Activated naive CD4-positive, alpha-beta T cell treated with anti-CD3 and anti-CD28 coated beads, Interleukin-2, amount 50 U/mL, for 72 hours (primary cell): ENCODE data around the gene LRRC15. TPM values are rescaled to one million over a fixed set of nuclear protein-coding genes. Genes with fewer than 3 reads are reported as not detected.
A peak's percentile ranks its signal among the peaks of the same experiment; 100 is the strongest.

ENCODE experiments used
- ATAC-seq, 2 donors: fragments of 150-1000 bp; cut with Tn5 transposase; 2 replicates each; pipeline ENCODE4 v1.10.0; 2021; ENCODE audit warnings: mild to moderate bottlenecking in 2 of 2, moderate library complexity in 2 of 2
- DNase-seq, 2 donors: peaks; one replicate each; pipeline ENCODE4 v3.0.0; 2021 to 2022; ENCODE audit warnings: low spot score in 2 of 2
- H3K27ac Mint-ChIP-seq, 2 donors: one replicate each; pipeline ENCODE4 v1.8.0; 2022; ENCODE audit warnings: mild to moderate bottlenecking in 2 of 2, mixed read lengths in 2 of 2
- H3K36me3 Mint-ChIP-seq, 2 donors: one replicate each; pipeline ENCODE4 v1.8.0; 2022; ENCODE audit warnings: mixed read lengths in 2 of 2
- H3K9me3 Mint-ChIP-seq, 2 donors: one replicate each; pipeline ENCODE4 v1.8.0; 2022; ENCODE audit warnings: mixed read lengths in 2 of 2
- total RNA-seq, 2 donors: library from RNA; stranded (reverse); gene quantifications; one replicate each; pipeline ENCODE4 v1.2.3, GENCODE V29; 2022

Gene LRRC15
- total RNA-seq, result not detected

DNA sequence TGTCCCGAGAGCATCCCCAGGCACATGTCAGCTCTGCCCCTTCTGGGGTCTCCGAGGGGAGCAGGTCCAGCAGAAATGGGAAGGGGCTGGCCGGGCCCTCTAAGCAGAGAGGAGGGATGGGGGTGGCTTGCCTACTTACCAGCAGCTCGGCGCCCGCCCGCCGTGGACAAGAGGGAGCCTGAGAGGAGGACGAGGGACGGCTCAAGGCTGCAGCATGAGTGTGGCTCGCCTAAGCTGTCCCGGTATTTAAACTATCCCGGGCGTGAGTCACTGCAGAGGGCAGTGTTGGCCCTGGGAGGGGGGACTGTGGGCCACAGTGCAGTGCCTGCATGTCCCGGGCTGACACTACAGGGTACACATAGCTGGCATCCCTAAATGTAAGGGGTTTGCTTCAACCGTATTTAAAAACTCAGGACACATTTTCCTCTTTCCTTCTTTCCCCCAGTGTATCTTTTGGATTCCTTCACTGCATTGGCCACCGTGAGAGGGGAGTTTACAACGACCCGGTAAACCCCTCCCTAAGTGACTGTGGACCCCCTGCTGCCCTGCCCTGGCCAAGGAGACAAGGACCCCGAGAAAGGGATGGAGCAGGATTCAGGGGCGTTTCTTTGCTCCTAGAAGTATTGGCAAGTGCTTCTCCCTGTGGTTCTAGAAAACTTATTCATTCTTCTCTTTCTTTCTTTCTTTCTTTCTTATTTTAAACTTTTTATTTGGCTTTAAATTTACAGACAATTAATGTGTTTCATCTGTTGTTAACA lies at the start of gene LRRC15:
Gene LRRC15 (minus strand): TSS at position 222 of the 758 bp plus-strand sequence. CDS start 8,700 bp downstream, outside the sequence.
- ATAC-seq, result peak in 1 of 2 donors; percentile 38
- Mint-ChIP-seq H3K9me3 (no peaks in the 10 kb centered on the region), H3K36me3 (no peaks in the 10 kb centered on the region), H3K27ac (no peak within 1 kb of the TSS)
- no peak for DNase-seq

DNA sequence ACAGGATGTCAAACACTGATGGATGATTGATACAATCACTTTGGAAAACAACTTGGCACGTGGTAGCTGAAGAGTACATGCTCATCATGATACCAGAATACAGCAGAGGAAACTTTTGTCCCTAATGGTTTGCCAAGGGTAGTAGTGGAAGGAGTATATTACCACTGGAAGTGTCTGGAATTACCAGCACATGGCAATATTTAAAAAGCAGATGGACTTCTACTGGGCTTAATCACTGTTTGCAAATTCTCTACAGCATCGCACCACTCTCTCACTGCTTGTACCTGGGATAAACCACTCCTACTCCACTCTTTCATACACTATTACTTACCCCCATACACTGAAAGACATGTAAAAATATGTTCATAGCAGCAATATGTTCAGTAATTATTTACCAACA lies 49.1 kb upstream of the LRRC15 start:
- Mint-ChIP-seq H3K36me3 (peaks cover under 1 to 4% of the 10 kb centered on the region in 2 donors), H3K9me3 (no peaks in the 10 kb centered on the region), H3K27ac (no peak overlapping the region)
- ATAC-seq, result no peak
- DNase-seq, result no peak

DNA sequence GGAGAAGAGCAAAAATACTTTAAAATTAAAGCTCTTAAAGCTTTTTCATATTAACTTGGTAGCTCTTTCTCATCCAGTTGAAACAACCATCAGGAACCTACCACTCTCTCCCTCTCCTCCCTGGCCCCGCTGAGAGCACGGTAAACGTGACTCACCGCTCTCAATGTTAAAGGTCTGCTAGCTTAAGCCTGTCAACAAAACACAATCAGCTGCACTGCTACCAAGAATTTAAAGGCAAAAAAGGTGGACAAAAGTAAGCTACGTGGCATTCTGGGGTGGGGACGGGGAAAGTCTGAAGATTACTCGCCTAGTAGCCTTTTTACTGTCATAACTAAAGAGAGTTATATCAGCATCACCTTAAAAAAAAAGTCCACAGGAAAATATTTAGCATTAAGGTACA lies 37.9 kb upstream of the LRRC15 start:
- H3K36me3 Mint-ChIP-seq, result no peaks in the 10 kb centered on the region
- DNase-seq, result no peak
- H3K9me3 Mint-ChIP-seq, result no peaks in the 10 kb centered on the region
- ATAC-seq, result peak; percentile 45 to 53
- peak overlapping the region in 1 of 2 donors; percentile 73 for H3K27ac Mint-ChIP-seq

DNA sequence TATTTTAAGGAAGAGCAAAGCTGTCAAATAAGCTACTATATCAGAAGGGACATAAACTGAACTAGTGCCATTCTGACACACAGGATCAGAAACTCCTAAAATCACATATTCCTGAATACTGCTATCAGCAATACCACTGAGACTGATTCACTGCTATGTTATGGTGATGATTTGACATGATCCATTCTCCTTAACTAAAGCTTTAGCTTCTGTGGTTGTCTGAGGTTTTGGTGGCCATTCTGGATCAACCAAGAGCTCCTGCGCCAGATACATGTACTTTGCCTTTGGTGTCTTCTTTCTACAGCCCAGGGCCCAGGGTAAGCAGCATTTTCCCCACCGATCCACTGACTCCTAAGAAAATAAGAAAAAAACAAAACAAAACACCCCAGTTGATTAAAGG lies 36.2 kb upstream of the LRRC15 start:
- H3K36me3 Mint-ChIP-seq, result no peaks in the 10 kb centered on the region
- H3K9me3 Mint-ChIP-seq, result no peaks in the 10 kb centered on the region
- no peak overlapping the region for H3K27ac Mint-ChIP-seq
- ATAC-seq (no peak), DNase-seq (no peak)

DNA sequence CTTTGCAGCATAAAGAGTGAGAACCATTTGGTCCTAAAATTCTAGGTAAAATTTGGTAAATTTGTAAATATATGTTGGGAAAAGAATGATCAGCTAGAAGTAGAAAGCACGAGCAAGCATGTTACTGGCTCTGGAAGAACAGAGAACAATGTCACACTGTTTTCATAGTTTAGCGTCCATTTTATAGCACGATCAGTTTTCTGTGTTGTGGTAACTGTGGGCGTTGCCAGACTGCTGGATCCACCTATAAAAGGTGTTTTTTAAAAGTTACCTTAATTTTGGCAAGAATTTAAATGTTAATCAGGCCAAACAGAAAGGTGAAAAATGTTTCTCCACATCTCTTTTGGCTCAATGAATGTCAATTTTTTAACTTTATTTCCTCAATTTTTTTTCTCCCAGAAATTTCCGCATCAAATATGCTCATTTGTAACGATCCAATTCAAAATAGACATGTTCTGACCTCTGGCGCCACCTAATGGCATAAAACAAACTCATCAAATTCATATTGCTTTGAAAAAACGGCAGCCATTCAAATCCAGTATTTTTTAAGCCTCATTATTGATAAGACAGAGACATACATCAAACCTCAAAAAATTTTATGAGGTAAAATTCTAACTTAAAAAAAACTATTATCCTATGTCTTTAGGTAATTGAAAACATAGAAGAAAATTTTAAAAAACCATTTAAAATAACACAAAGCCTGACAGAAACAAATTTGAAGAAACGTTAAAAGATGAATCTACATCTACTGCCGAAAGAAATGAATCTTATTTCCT lies 35.0 kb upstream of the LRRC15 start:
- H3K36me3 Mint-ChIP-seq, result no peaks in the 10 kb centered on the region
- no peak overlapping the region for H3K27ac Mint-ChIP-seq
- peak in 1 of 2 donors; percentile 54 for ATAC-seq
- DNase-seq, result peak in 1 of 2 donors; percentile 54
- H3K9me3 Mint-ChIP-seq, result no peaks in the 10 kb centered on the region

DNA sequence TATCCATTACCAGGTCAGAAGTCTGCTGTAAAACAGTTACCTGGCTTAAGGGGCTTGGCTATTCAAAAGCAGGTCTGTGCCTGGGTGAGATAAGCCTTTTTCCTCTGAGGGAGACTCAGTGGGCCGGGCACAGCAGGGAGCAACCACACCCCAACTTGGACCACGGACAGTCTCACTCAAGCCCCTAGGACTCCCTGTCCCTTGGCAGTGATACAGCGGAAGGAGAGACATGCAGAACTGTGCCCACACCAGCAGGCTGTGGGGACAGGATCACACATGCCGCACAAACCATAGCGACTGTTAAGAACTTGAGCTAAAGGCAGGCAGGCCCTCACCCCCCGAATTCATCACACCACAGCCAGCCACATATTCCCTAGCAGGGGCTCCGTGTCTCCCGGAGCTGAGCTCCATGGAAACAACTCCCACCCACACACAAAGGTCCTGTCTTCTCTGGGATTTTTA lies 32.4 kb upstream of the LRRC15 start:
- no peak overlapping the region for H3K27ac Mint-ChIP-seq
- H3K9me3 Mint-ChIP-seq, result no peaks in the 10 kb centered on the region
- H3K36me3 Mint-ChIP-seq, result no peaks in the 10 kb centered on the region
- ATAC-seq (no peak), DNase-seq (no peak)

DNA sequence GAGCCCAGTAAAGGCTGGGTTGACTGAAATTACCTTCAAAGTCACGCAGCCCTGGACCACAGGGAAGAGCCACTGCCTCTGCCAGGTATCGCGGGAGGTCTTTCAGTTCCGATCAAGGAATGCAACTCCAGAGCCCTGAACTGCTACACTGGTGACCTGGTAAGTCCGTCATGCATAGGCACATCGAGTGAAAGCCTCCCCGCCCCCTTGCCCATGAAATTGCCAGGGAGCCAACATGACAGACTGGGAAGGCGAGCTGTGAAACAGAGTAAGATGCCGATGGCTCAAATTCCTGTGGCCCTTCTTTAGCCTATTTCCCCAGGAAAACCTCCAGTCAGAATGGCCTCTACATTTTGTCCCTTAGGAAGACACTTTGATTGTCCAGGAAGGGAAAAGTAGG lies 31.8 kb upstream of the LRRC15 start:
- H3K9me3 Mint-ChIP-seq, result no peaks in the 10 kb centered on the region
- ATAC-seq, result no peak
- H3K27ac Mint-ChIP-seq, result no peak overlapping the region
- DNase-seq, result no peak
- H3K36me3 Mint-ChIP-seq, result no peaks in the 10 kb centered on the region

DNA sequence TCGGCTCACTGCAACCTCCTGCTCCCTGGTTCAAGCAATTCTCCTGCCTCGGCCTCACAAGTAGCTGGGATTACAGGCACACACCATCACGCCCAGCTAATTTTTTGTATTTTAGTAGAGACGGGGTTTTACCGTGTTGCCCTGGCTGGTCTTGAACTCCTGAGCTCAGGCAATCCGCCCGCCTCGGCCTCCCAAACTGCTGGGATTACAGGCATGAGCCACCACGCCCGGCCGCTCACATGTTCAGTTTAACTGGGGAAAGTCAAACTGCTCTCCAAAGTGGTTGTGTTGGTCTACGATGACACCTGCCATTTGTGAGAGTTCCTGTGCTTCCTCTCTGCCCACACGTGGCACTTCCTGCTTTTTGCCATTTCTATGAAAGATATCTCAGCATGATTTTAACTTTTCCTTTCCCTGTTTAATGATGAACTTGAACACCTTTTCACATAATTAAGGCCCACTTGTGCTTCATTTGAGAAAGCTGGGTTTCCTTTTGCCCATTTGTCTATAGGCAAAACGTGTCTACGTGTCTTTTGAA lies 30.4 kb upstream of the LRRC15 start:
- DNase-seq, result no peak
- Mint-ChIP-seq H3K36me3 (no peaks in the 10 kb centered on the region), H3K27ac (peak overlapping the region in 1 of 2 donors; percentile 75), H3K9me3 (no peaks in the 10 kb centered on the region)
- ATAC-seq, result no peak

DNA sequence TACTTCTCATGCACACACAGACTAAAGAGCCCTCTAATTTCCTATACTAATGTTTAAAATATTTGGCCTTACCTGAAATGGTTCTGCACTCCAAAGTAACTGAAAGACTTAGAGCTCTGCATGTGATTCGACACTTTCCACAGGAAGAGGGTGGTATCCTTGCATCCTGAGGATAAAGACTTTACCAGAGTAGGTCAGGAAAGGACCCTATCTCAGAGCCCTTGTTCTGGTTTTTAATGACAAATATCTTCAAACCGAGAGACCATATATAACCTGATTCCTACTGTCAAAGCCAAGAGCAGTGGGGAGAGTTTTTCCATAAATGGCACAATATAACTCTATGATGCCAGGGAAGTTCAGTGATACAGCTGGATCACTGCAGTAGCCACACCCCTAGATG lies 29.6 kb upstream of the LRRC15 start, which contains the start of gene GP5:
Gene GP5 (minus strand): TSS at position 101 of the 400 bp plus-strand sequence. CDS start 984 bp downstream, outside the sequence.
- no peaks in the 10 kb centered on the region for H3K36me3 Mint-ChIP-seq
- H3K27ac Mint-ChIP-seq, result peak within 1 kb of the TSS in 1 of 2 donors; percentile 75
- no peaks in the 10 kb centered on the region for H3K9me3 Mint-ChIP-seq
- ATAC-seq (no peak), DNase-seq (no peak)

DNA sequence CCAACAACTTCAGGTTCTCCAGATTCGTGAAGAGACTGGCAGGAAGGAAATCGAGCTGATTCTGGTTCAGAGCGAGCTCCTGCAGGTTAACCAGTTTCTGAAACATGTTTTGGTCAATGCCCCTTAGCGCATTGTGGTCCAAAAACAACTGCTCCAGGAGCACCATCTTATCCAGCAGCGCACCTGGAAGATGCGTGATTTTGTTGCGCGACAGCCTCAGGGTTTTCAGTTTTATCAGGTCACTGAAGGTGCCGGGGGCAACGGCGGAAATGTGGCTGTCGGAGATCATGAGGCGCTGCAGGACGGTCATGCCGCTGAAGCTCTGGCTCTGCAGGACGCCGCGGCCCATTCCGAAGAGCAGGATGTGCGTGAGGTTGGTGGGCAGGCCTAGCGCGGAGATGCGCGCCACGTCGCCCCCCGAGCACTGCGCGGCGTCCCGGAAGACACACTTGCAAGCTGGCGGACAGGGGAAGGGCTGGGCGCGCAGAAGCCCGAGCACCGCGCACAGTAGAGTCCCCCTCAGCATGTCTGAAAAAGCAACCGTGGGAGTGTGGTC lies 28.3 kb upstream of the LRRC15 start:
- Mint-ChIP-seq H3K27ac (peak overlapping the region in 1 of 2 donors; percentile 45), H3K9me3 (no peaks in the 10 kb centered on the region), H3K36me3 (no peaks in the 10 kb centered on the region)
- peak; percentile 5 to 19 for ATAC-seq
- peak in 1 of 2 donors; percentile 20 for DNase-seq

DNA sequence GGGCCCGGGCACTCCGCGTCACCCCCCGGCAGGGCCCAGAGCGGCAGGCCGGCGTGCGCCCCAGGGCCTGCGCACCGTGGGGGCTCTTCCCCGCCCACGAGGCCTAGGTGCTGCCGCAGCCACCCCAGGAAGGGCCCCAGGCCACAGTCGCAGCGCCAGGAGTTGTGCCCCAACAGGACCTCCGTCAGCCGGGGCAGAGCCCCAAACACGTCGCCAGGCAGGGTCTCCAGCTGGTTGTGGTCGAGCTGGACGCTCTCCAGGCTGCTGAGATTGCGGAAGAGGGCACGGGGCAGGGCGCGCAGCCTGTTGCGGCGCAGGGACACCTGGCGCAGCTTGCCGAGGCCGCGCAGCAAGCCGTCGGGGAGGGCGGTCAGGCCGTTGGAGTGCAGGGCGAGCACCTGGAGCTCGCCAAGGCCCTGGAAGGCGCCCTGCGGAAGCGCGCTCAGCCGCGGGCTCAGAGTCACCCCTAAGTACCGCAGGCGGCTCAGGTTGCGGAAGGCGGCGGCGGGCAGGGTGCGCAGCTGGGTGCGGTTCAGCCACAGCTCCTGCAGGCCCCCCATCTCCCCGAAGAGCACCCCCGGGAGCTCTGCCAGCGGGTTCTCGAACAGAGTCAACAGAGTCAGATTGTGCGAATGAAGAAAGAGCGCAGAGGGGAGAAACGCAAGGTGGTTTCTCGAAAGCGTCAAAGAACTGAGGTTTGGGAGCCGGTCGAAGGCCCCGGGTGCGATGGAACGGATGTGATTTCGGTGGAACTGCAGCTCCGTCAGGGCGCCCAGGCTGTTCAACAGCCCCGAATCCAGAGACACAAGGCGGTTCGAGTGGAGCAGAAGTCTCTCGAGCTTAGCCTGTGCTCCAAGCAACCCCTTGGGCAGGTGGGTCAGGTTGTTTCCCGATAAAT lies 27.6 kb upstream of the LRRC15 start:
- Mint-ChIP-seq H3K9me3 (no peaks in the 10 kb centered on the region), H3K27ac (peak overlapping the region; percentile 45 to 60), H3K36me3 (no peaks in the 10 kb centered on the region)
- DNase-seq (peak; percentile 50 to 62), ATAC-seq (peak; percentile 54 to 58)

DNA sequence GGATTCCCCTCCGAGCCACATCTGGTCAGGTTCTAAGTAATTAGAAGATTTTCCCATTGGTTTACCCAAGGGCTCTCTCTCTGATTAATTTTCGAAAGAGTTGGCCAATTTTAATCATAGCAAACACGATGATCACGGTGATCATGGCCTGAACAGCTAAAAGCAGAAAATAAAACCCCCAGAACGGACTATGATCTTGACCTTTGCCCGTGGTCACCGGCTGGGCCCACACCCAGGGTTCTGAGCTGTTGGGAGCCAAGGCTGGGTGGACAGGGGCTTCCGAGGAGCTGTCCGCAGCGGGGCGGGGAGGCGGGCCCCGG lies 27.0 kb upstream of the LRRC15 start:
- ATAC-seq, result no peak
- Mint-ChIP-seq H3K27ac (peak overlapping the region in 1 of 2 donors; percentile 45), H3K36me3 (no peaks in the 10 kb centered on the region), H3K9me3 (peaks cover 0 to under 1% of the 10 kb centered on the region in 2 donors)
- DNase-seq, result no peak

DNA sequence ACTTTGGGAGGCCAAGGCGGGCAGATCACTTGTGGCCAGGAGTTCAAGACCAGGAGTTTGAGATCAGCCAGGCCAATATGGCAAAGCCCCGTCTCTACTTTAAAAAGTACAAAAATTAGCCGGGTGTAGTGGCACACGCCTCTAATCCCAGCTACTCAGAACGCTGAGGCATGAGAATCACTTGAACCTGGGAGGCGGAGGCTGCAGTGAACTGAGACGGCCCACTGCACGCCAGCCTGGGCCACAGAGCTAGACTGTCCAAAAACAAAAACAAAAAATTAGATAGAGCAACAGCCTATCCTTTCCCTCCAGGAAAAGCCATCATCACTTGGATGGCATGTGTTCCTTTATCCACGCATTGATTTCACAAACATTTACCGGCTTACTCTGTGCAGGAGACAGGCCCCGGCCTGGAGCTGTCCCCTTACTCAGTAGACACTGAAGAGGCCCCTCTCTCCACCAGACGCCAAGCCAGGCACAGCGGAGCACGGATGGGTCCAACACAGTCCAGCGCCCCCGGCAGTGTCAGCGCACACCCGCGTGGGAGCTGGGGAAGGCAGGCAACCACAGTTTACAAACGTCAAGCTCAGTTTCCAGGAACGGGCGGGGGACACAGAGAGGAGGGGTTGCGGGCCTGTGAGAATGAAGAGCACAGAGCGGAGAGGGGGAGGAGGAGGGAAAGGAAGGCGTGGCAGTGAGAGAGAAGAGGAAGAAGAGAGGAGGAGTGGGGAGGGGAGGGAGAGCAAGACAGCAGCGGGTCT lies 26.4 kb upstream of the LRRC15 start:
- ATAC-seq (peak; percentile 70), DNase-seq (peak; percentile 58 to 66)
- Mint-ChIP-seq H3K36me3 (peaks cover 1 to 3% of the 10 kb centered on the region in 2 donors), H3K27ac (peak overlapping the region; percentile 45 to 62), H3K9me3 (peaks cover 5 to 6% of the 10 kb centered on the region in 2 donors)

DNA sequence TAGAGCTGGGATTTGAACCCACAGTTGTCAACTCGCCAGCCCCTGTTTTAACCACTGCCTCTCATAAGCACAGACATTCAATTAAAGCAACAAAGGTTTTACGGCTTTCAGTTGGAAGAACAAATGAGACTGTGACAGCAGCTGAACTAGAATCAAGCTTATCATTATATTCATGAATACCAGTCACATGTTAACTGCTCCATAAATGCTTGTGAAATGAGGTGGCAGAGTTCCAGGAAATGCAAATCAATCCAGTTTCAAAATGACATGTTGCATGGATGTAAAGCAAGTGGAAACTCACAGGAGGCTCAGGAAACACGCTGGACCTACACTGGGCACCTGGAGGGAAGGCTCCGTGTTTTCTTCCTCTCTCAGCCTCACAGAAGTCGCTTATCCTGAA lies 25.7 kb upstream of the LRRC15 start:
- peaks cover 5 to 10% of the 10 kb centered on the region in 2 donors for H3K36me3 Mint-ChIP-seq
- peak overlapping the region; percentile 45 to 62 for H3K27ac Mint-ChIP-seq
- H3K9me3 Mint-ChIP-seq, result peaks cover 12 to 13% of the 10 kb centered on the region in 2 donors
- DNase-seq, result peak in 1 of 2 donors; percentile 14
- peak; percentile 9 to 27 for ATAC-seq

DNA sequence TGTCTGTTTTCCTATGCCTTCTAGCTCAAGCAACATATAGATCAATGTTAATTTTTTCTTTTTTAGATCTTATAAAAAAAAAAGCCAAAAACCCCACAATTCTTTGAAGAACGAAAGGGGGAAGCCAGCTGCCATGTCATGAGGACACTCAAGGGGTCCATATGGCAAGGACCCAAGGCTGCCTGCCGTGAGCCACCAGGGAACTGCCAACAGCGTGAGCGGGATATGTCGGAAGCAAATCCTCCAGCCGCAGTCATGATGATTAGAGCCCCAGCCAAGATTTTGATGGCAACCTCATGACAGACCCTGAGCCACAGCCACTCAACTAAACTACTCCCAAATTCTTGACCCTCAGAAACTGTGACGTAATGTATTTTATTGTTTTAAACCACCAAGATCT lies 23.0 kb upstream of the LRRC15 start:
- ATAC-seq (no peak), DNase-seq (no peak)
- Mint-ChIP-seq H3K9me3 (peaks cover 19 to 23% of the 10 kb centered on the region in 2 donors), H3K36me3 (peaks cover 9 to 17% of the 10 kb centered on the region in 2 donors), H3K27ac (no peak overlapping the region)
